HG03066 (cell line): Measurements from ENCODE around the gene TEX2.

Experiments
- ATAC-seq: cut with Tn5 transposase; IDR thresholded peaks from one replicate; pipeline ENCODE4 v1.9.1; 2021; ENCODE audit warnings: low read depth; ENCODE audit not compliant: unreplicated experiment

The TEX2 gene

GRCh38 chr17:64269687-64270649 lies 6.9 kb upstream of the TEX2 start:
- no peak for ATAC-seq

GRCh38 chr17:64264891-64265290 lies 1.8 kb upstream of the TEX2 start:
- ATAC-seq, result no peak

- ATAC-seq, result peak; percentile 29
Measured at GRCh38 chr17:64262198-64262999, 661 bp downstream of the TEX2 start.

- ATAC-seq, result no peak
Measured at GRCh38 chr17:64261417-64262145, 1.5 kb downstream of the TEX2 start.

GRCh38 chr17:64260886-64261285 lies 2.2 kb downstream of the TEX2 start:
- no peak for ATAC-seq

GRCh38 chr17:64259922-64260321 lies 3.1 kb downstream of the TEX2 start:
- ATAC-seq, result no peak

GRCh38 chr17:64259426-64259825 lies 3.6 kb downstream of the TEX2 start:
- no peak for ATAC-seq

GRCh38 chr17:64256913-64257807 lies 5.9 kb downstream of the TEX2 start:
- no peak for ATAC-seq

GRCh38 chr17:64255764-64256163 lies 7.3 kb downstream of the TEX2 start:
- no peak for ATAC-seq

GRCh38 chr17:64254755-64255154 lies 8.3 kb downstream of the TEX2 start:
- ATAC-seq, result no peak

- no peak for ATAC-seq
Measured at GRCh38 chr17:64253470-64253869, 9.6 kb downstream of the TEX2 start.

- ATAC-seq, result no peak
Measured at GRCh38 chr17:64252831-64253230, 10.2 kb downstream of the TEX2 start.

- ATAC-seq, result no peak
Measured at GRCh38 chr17:64250233-64250835, 12.7 kb downstream of the TEX2 start.

GRCh38 chr17:64247836-64248235 lies 15.2 kb downstream of the TEX2 start:
- ATAC-seq, result no peak

GRCh38 chr17:64245218-64246145 lies 17.6 kb downstream of the TEX2 start:
- no peak for ATAC-seq

- no peak for ATAC-seq
Measured at GRCh38 chr17:64244165-64244564, 18.9 kb downstream of the TEX2 start.

GRCh38 chr17:64243340-64243739 lies 19.7 kb downstream of the TEX2 start:
- ATAC-seq, result no peak

- ATAC-seq, result no peak
Measured at GRCh38 chr17:64242633-64243032, 20.4 kb downstream of the TEX2 start.
